NCI-H526 (cell line): Measurements from ENCODE around the gene TMIGD1.
A peak's percentile ranks its signal among the peaks of the same experiment; 100 is the strongest.
"Not testable (repeated sequence)": the region's sequence is repeated elsewhere in the genome, so short reads cannot be mapped to it uniquely, and the experiment has no call there.

Source experiments
- DNase-seq, 2 experiments: peaks; one replicate each; lab custom pipeline; 2025; lab: John Stamatoyannopoulos, UW

TMIGD1 gene

DNA sequence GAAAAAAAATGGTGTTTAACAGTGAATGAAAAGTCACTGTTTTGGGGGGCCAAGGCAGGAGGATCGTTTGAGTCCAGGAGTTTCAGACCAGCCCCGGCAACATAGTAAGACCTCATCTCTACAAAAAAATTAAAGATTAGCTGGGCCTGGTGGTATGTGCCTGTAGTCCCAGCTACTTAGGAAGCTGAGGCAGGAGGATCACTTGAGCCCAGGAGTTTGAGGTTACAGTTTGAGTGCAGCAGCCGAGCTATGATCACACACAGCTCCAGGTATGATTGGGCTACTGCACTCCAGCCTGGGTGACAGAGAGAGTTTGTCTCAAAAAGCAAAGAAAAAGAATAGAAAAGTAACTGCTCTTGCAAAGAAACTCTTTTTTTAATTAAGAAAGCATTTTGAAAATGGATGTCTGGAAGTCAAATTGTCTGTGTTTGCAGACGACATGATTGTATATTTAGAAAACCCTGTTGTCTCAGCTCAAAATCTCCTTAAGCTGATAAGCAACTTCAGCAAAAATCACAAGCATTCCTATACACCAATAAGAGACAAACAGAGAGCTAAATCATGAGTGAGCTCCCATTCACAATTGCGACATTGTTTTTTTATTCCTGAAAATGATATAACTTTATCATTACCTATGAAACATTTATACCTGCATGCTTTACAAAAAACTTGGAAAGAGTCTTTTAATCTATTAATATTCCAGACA, 24.4 kb upstream of the TMIGD1 start:
- no peak for DNase-seq

DNA sequence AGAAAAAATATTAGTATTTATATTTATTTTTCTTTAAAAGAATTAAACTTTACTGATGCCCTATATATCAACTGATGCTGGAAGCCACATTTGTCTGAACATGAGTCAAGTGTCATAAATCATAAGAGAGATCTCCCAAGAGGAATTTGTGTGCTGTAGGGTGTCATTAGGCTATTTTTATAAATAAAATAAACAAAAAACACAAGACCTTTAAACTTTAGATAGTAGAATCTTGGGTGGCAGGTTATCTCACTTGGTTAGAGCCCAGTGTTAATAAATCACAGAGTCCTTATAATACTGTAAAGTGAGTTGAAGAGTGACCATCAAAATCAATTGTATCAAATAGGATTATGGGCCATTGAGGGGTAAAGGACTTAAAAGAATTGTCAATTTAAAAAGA, 23.6 kb upstream of the TMIGD1 start:
- no peak for DNase-seq

DNA sequence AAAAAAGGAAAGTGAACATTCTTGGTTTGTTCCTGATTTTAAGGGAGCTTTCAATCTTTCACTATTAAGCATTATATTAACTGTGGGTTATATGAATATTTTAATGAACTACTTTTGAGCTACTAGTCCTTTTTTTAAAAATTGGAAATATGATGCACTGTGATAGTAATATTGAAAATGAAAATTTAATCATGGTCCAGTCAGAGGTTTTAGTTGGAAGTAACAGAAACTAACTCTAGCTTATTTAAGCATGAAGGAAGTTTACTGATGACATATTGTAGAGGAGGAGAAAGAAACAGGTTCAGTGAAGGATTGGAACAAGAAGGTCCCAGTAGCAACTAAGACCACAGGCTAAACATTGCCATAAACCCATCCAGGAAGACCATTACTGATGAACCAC, 20.8 kb upstream of the TMIGD1 start:
- DNase-seq = no peak

DNA sequence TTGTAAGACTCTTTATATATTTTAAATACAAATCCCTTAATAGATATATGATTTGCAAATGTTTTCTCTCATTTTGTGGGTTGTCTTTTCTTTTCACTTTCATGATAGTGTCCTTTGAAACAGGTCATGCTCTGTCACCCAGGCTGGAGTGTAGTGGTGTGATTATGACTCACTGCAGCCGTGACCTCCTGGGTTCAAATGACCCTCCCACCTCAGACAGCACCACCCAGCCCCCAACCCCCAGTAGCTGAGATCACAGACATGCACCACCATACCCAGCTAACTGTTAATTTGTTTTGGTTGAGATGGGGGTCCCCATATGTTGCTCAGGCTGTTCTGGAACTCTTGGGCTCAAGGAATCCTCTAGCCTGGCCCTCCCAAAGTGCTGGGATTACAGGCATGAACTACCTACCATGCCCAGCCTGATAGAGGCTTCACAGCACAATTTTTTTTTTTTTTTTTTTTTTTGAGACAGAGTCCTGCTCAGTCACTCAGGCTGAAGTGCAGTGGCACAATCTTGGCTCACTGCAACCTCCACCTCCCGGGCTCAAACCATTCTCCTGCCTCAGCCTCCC, 18.5 kb upstream of the TMIGD1 start:
- DNase-seq = no peak

DNA sequence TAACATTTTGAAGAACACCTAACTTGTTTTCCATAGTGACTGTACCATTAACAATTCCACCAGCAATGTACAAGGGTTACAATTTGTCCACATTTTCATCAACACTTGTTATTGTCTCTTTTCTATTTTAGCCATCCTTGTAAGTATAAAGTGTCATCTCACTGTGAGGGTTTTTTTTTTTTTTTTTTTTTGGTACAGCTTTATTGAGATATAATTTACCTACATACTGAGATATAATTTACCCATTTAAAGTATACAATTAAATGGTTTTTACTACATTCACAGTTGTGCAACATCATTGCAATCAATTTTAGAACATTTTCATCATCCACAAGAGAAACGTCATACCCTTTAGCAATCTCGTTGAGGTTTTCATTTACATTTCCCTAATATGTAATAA, 17.9 kb upstream of the TMIGD1 start:
- no peak for DNase-seq

DNA sequence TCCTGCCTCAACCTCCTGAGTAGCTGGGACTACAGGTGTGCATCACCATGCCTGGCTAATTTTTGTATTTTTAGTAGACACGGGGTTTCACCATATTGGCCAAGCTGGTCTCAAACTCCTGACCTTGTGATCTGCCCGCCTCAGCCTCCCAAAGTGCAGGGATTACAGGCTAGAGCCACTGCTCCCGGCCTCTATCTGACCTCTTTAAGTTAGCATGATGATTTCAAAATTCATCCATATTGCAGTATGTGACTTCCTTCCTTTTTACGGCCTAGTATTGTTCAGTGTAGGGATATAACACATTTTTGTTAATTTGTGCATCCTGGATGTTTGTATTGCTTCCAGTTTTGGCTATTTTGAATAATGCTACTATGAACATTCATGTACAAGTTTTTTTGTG, 17.4 kb upstream of the TMIGD1 start:
- not testable (repeated sequence) for DNase-seq

DNA sequence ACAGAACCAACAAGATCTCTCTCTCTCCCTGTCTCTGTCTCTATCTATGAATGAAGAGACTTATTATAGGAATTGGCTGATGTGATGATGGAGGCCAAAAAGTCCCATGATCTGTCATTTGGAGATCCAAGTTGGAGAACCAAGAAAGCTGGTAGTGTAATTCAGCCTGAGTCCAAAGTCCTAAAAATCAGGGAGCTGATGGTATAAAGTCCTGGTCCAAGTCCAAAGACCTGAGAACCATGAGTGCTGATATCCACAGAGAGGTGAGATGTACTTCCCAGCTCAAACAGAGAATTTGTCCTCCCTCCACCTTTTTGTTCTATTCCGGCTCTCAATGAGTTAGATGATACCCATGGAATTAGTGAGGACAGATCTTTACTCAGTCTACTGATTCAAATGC, 15.4 kb upstream of the TMIGD1 start:
- no peak for DNase-seq

DNA sequence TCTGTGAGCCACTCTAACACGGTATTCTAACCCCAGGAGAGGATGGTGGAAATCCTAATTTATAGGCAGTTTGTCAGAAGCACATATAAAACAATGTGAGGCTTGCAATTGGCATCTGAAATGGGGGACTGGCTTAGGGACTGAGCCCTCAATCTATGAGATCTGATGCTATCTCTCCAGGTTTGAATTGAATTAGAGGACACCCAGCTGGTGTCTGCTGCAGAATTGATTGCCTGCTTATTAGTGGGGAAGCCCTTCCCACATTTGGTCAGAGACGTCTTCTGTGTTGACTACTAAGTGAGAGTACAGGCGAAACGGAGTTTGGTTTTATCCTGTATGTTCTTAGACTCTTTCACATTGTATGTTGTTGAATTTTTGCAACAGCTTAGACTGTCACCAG, 13.6 kb upstream of the TMIGD1 start:
- DNase-seq = no peak

DNA sequence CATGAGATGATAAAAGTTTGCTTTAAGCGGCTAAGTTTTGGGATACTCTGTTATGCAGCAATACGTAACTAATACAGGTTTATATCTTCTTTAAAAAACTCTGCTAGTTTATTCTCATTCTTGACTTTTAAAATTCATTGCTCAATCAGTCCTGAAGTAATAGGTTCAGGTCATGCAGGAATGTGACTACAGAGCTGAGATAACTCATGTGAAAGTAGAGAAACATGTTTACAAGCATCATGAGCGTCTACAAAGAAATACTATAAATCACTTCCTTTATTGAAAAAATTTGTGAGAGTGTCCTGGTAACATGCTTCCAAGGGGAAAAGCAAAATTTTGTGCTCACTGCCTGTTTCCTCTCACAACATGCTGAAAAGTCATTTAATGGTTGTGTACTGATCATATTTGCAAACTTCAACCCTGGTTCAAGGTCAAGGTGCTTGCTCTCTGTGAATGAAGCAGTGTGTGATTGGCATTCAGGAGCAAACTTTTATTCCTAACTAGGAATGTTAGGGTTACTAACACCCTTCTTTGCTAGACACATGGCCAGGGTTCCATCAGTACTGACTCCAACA, 12.5 kb upstream of the TMIGD1 start:
- DNase-seq = no peak

DNA sequence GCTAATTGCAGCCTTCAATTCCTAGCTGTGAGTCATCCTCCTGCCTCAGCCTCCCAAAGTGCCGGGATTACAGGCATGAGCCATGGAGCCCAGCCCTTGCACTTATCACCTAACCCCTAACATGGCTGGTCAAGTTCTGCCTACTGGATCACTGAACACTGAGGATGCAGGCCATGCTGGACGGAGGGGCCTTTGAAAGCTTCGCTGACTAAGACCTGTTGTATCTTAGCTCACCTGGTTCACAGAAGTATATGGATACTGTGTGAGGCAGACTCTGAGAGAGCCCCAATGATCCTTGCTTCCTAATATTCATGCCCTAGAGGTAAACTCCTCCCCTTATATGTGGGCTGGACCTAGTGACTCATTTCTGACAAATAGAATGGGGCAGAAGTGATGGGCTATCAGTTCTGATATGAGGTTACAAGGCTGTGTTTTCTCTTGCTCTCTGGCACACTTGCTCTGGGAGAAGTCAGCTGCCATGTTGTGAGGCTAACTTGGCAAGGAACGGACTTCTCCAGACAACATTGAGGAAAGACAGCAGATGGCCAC, 11.7 kb upstream of the TMIGD1 start:
- DNase-seq = no peak

DNA sequence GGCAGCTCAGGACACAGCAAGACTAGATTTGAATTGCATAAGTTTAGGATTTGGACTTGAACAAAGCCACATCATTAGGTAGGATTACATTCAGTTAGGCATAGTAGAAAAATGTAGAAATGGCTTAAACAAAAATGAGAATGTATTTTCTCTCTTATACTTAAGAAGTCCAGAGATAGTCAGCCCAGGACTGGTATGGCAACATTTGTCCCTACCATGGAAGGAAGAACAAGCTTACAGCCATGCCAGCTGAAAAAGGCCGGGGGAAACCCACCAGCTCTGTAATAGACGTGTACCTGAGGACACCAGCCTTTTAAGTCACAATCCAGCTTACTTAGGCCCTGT, 11.2 kb upstream of the TMIGD1 start:
- peak in 1 of 2 experiments; percentile 52 for DNase-seq

DNA sequence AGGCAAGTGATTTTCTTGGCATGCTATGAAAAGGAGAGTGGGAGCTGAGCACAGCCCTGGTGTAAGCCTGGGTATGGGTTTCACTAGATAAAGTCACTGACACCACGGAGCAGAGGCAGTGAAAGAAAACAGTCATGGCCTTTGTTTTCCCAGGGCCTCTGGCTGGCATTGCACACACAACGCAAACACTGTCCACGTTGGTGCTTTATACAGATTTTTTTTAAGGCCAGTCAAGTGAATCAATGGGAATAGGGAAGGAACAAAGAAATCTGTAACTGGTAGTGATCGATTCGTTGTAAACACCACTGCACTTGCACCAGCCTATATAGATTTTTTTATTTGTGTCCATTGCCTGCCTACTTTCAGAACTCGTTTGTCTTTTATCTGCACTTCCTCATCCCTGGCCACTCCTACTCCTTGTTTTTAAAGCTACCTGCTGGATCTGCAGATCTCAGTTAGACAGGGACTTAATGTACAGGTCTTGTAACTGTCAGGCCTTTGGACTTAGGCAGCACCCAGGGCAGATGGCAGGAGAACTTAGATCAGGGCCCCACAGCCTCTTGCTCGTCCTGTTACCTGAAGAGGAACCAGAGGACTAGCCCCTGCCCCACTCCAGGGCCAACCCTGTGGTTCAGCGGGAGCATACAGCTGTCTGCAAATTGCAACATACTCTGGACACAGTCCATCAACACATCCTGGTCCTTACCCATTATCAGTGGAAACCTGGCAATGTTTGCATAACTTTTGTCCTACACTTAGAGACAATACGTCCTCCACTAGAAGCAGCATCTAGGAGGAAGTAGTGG, 10.6 kb upstream of the TMIGD1 start:
- DNase-seq = peak; percentile 83 to 89

DNA sequence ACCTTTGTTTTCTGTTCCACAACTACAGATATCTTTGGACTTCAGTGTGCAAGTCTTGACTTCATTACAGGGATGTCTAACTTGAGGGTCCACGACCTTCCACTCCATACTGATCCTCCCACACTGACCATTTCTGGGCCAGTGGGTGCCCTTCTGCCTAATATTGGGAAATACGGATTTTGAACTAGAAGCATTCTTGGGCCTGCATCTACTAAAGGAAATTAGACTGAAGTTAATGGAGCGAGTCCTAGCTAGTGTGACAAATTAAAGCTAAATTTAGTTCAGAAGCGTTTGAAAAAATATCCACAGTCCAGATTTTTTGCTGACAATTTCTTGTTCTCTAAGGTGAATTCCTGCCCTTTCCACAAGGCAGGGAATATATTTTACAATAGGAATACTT, 9.9 kb upstream of the TMIGD1 start:
- peak in 1 of 2 experiments; percentile 46 for DNase-seq

DNA sequence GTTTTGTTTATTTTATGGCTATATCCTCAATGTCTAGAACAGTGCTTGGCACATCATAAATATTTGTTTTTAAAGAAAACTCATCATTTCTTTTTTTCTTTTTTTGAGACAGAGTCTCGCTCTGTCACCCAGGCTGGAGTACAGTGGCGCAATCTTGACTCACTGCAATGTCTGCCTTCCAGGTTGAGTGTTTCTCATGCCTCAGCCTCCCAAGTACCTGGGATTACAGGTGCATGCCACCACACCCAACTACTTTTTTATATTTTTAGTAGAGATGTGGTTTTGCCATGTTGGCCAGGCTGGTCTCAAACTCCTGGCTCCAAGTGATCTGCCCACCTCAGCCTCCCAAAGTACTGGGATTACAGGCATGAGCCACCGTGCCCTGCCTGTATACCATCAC, 9.4 kb upstream of the TMIGD1 start:
- not testable (repeated sequence) for DNase-seq

DNA sequence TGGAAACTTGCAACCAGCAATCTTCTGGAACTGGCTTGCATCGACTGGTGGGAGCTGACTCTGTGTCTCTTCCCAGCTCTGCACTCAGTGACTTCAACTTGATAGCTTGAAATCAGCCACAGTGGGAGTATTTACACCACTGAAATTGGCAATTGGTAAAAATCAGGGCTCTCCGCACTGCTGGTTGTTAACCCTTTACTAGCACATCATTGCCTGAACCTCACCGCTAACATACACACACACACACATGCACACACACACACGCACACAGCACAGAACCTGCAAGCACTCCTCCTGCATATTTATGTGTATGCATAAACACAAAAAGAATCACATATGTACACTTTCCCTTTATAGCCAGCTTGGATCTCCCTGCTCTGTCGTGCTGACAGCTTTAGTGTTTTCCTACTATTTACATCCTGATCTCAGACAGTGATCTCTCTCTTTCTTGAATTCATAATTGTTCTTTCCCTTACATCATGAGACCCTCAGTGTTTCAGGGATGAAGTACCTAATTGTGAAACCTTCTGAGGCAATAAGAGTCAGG, 7.9 kb upstream of the TMIGD1 start:
- no peak for DNase-seq

DNA sequence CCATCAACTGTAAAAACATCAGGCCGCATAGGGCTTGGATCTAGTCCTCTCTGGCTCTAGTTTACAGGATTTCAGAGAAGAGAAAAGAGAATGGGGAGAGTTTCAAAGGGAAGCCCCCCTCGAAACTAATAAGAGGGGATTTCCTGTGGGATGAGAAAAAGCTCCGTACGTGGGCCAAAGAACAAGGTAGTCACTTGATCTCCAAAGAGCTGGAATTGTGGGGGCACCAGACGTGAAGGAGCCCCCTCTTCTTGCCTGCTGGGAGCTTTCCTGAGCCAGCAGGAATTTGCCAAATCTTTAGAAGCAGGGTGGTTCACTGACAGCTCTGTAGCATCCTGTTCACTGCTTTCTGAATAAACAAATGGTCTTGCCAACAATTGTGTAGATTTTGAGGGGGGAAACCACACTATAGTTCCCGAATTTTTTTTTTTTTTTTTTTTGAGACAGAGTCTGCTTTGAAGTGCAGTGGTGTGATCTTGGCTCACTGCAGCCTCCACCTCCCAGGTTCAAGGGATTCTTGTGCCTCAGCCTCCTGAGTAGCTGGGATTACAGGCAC, 7.0 kb upstream of the TMIGD1 start:
- no peak for DNase-seq

DNA sequence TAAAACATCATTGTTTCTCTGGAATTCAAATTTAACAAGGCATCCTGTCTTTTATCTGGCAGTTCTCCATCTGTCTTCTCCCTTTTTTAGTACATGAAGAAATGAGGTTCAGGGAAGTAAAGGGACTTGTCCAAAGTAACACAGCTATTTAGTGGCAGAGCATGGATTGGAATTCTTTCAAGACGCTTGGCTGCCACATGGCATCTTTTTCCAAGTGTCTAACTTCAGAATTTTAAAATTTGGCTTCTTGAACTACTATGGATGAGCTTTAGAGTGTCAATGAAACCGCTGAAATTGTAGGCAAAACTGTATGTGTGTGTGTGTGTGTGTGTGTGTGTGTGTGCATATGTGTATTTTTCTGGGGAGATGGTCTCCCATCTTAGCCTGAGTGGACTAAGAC, 5.2 kb upstream of the TMIGD1 start:
- DNase-seq = no peak

DNA sequence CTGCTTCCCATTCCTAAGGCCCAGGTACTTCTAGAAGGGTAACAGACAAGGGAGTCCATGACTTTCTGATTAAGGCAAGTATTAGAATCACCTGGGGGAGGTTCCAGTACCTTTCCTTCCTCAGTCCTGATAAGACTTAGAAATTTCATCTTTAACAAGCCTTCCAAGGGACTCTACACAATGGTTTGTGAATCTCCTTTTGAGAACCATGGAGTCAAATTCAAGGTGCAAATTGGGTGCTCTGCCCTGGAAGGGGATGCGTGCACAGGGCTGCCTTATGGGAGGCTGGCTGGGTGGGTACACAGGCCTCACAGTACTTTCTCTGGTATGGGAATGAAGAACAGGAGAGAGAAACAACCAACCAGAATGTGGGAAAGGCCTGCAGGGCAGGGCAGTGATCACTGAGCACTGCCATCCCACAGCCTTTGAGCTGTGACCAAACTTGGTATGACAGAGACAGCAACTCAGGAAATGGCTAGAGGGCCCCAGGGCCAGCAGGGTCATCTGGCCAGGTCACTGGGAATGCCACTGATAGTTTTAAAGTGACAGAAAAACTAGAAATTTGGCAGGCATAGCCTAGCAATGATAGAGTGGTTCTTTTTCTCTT, 3.6 kb upstream of the TMIGD1 start:
- no peak for DNase-seq

DNA sequence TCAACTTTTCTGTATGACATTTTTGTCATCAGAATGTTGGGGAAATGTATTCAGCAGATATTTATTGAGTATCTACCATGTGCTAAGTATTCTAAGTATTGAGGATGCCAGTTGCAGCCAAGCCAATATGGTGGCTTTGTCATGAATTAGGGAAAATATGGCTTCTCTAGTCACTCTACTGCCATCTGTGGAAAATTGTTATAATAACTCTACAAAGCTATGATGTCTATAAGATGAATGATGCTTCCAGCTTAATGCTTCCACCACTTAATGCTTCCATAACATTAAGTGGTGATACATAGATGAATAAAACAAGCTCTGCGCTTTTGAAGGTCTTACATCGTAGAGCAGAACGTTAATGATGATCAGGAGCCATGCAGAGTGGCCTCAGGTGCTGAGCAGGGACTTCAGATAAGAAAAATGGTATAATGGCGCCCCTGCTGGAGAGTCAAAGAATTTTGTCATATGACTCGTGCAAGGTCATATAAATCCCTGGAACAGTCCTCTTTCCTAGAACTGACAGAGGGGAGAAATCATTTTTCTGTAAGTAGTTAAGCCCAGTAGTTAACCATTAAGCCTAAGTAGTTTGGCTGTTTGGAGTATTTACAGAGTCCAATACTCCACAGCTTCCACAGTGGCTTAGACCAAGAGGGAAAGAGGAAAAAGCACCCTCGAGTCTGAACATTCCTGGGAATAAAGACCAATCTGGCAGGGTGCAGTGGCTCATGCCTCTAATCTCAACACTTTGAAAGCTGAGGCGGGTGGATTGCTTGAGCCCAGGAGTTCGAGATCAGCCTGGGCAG, 2.7 kb upstream of the TMIGD1 start:
- DNase-seq = peak; percentile 84 to 93

DNA sequence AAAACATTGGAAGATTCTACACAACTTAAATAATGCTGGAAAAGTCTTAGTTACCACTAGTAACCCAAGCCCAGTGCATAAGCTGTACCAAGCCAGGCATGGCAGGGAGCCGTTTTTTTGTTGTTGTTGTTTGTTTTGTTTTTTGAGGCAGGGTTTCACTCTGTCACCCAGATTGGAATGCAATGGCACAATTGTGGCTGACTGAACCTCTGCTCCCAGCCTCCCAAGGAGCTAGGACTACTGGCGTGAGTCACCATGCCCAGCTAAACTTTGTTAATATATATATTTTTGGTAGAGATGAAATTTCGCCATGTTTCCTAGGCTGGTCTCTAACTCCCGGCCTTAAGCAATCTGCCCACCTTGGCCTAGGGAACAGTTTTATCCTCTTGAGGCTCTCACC, 564 bp upstream of the TMIGD1 start:
- no peak for DNase-seq

DNA sequence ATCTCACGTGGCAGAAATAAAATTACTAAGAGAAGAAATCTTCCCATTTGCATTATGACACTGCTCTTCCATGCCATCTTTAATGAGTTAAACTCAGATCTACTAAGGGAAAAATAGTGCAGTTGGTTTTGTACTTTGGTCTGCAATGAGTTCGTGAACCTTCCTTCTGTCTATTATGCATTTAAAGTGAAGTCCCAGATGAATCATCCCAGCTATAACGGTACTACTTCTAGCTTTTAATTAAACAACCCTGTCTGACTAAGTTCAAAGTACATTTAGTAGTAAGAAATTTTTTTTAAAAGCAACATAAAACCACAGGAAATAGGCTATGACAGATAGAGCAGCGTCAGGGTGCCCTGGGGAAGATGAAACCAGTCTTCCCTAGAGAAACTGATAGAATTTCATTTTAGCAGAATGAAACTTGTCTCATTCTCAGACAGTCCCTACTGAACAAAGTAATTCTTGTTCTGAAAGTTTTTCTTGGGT, 1.8 kb downstream of the TMIGD1 start:
- no peak for DNase-seq
